ENCODE results near the gene SOX6.
"Not testable (repeated sequence)": the region's sequence is repeated elsewhere in the genome, so short reads cannot be mapped to it uniquely, and the experiment has no call there.

SOX6 gene

DNA sequence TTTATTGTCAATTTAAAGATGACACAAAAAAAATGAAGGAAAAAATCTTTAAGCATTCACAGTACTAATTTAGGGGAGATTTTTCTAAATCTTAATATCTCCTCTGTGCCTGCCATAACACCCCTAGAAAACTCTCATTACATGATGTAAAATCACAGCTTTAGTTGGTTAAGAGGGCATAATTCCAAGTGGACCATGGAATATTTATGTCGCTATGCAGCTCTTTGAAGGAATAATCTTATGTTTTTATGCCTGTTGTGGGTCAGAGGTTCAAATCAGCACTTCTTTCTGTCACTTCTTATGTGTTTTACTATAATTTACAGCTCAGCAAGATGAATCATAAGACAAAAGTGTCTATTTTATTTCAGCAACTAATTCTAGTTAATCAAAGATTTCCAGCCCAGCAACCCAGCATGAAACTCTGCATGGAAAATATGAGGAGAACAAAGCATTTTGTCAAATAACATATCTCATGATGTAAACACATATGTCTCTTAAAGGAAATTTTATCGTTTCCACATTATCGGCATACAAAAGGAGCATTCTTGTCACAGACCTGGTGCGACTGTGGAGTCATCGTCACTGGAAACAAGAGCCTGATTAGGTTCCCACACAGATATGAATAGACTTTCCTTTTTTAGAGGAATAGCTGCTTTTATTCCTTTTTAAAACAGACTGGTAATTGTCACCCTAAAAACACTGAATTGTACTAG is 274.8 kb downstream of the SOX6 start:
- no peak for DNase-seq (ENCODE audit: low read depth in 2 of 2)
- no peak overlapping the region for H3K4me3 ChIP-seq (replicated peaks in 1 of 2; ENCODE audit: low read depth in 2 of 2, low read length in 2 of 2)
- TF ChIP-seq, protein P1, sequence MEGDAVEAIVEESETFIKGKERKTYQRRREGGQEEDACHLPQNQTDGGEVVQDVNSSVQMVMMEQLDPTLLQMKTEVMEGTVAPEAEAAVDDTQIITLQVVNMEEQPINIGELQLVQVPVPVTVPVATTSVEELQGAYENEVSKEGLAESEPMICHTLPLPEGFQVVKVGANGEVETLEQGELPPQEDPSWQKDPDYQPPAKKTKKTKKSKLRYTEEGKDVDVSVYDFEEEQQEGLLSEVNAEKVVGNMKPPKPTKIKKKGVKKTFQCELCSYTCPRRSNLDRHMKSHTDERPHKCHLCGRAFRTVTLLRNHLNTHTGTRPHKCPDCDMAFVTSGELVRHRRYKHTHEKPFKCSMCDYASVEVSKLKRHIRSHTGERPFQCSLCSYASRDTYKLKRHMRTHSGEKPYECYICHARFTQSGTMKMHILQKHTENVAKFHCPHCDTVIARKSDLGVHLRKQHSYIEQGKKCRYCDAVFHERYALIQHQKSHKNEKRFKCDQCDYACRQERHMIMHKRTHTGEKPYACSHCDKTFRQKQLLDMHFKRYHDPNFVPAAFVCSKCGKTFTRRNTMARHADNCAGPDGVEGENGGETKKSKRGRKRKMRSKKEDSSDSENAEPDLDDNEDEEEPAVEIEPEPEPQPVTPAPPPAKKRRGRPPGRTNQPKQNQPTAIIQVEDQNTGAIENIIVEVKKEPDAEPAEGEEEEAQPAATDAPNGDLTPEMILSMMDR (IDR thresholded peaks at IDR 0.05; ENCODE audit: low read depth, low read length) = no peak

DNA sequence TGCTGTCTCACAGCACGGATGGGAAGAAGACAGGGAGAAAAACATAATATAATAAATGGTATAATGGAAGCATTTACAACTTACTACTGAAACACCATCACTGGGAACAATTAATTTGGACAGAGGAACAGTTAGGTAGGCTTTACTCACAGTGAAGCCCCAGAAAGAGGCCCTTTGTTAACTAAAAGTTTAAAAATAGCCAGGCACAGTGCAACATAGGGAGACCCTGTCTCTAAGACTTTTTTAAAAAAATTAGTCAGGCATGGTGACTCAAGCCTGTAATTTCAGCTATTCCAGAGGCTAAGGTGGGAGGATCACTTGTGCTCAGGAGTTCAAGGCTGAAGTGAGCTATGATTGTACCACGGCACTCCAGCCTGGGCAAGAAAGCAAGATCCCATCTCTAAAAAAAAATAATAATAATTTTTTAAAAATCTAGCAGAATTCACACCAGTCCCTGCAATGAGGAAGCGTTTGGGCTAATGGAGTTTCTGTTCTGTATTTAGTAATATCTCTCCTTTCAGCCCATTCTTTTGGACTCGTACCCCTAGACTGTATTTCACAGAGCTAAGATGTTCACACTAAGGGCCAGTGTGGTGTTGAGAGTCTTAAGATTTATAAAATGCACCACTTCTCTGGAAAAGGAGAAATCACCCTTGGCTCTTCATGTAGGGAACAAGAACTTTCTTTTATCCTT is 275.5 kb downstream of the SOX6 start:
- DNase-seq (ENCODE audit: low read depth in 2 of 2) = no peak
- TF ChIP-seq, protein P1 (IDR thresholded peaks at IDR 0.05; ENCODE audit: low read depth, low read length) = no peak
- H3K4me3 ChIP-seq (replicated peaks in 1 of 2; ENCODE audit: low read depth in 2 of 2, low read length in 2 of 2) = no peak overlapping the region

DNA sequence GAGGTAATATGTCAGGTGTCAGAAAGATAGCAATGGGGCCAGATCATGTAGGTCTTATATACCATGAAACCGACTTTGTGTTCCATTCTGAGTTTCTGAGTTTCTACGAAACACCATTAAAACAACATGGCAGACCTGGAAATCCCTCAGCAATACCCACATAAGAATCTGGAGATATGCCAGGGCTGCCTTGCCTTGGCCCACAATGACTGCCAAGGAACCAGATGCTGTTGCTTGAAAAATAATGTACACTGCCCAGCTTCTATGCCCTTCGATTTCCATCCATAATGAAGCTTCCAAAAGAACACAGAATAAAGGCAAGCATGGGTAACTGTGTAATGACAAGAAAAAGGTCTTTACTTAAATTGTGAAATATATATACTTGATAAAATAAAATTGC is 277.4 kb downstream of the SOX6 start:
- no peak overlapping the region for H3K4me3 ChIP-seq (replicated peaks in 1 of 2; ENCODE audit: low read depth in 2 of 2, low read length in 2 of 2)
- DNase-seq (ENCODE audit: low read depth in 2 of 2) = no peak
- TF ChIP-seq, protein P1 (IDR thresholded peaks at IDR 0.05; ENCODE audit: low read depth, low read length) = no peak

DNA sequence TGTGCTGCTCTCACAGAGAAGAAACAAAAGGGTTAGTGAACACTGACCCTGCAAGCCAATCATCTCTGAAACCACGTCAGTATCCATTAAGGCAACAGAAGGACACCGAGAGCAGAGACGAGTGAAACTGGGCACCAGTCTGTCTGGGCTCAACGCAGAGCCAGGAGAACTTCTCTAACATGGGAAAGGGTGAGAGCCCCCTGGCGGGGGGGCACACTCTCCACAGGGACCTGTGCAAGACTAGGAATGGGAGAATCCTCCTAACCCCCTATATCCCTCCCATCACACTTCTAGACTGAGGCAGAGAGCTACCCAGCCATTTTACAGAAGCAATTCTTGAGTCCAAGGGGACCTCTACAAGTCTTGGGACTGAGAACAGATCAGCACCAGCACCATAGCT is 285.8 kb downstream of the SOX6 start:
- TF ChIP-seq, protein P1 (IDR thresholded peaks at IDR 0.05; ENCODE audit: low read depth, low read length) = no peak
- no peak for DNase-seq (ENCODE audit: low read depth in 2 of 2)
- H3K4me3 ChIP-seq (replicated peaks in 1 of 2; ENCODE audit: low read depth in 2 of 2, low read length in 2 of 2) = no peak overlapping the region

GRCh38 chr11:16067268-16067667 is 289.1 kb downstream of the SOX6 start:
- not testable (repeated sequence) for DNase-seq (ENCODE audit: low read depth in 2 of 2); H3K4me3 ChIP-seq (replicated peaks in 1 of 2; ENCODE audit: low read depth in 2 of 2, low read length in 2 of 2)

- TF ChIP-seq, protein P1 (IDR thresholded peaks at IDR 0.05; ENCODE audit: low read depth, low read length) = no peak
- H3K4me3 ChIP-seq (replicated peaks in 1 of 2; ENCODE audit: low read depth in 2 of 2, low read length in 2 of 2) = no peak overlapping the region
- DNase-seq (ENCODE audit: low read depth in 2 of 2) = no peak
These were observed 297.0 kb downstream of the SOX6 start for GRCh38 chr11:16059332-16059731.

- TF ChIP-seq, protein P1 (IDR thresholded peaks at IDR 0.05; ENCODE audit: low read depth, low read length) = no peak
- no peak for DNase-seq (ENCODE audit: low read depth in 2 of 2)
- H3K4me3 ChIP-seq (replicated peaks in 1 of 2; ENCODE audit: low read depth in 2 of 2, low read length in 2 of 2) = no peak overlapping the region
These were observed 297.7 kb downstream of the SOX6 start for GRCh38 chr11:16058671-16059070.

Measured in cardiac fibroblast (primary cell).